Globus pallidus (tissue), 1 donor: ENCODE measurements around the gene NKX2-2.
"Not testable (repeated sequence)": the region's sequence is repeated elsewhere in the genome, so short reads cannot be mapped to it uniquely, and the experiment has no call there.

ENCODE experiments used
- DNase-seq: peaks from one replicate; pipeline ENCODE4 v3.0.0-alpha.2; 2015; ENCODE audit warnings: low spot score

The NKX2-2 gene

DNA sequence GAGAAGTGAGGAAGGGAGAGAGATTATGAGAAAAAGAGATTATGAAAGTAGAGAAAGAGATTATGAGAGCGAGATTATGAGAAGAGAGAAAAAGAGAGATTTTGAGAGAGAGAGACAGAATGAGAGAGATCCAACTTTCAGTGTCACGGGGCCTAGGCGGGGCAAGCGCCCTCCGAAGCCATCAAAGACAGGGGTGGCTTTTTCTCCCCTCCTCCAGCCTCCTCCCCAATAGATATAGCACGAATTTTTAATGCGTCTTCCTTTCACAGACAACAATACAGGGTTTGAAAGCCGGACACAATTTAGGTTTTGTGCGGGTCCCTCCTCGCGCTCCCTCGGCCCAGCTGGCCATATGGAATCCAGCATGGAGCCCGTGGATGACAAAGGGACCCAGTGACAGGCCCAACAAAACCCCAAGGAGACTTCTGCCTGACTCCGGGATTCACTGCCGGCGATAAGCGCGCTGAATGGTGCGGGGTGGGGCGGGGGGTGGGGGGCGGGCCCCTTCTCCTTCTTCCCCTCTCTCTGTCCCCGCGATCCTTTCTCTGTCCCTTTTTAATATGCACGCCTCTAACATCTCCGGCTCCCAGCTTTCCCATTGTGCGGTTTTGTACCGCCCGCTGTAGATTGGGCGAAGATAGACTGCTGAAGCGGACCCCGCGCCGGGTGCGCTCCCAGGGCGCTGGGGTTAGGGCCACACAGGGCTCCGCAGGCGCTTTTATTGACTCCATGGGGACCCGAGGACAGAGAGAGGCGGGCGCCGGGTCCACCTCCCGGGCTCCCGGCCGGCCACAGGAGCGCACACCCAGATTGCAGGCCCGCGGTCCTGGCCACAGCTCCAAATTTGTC lies 5.4 kb downstream of the NKX2-2 start:
- peak; percentile 98 for DNase-seq

DNA sequence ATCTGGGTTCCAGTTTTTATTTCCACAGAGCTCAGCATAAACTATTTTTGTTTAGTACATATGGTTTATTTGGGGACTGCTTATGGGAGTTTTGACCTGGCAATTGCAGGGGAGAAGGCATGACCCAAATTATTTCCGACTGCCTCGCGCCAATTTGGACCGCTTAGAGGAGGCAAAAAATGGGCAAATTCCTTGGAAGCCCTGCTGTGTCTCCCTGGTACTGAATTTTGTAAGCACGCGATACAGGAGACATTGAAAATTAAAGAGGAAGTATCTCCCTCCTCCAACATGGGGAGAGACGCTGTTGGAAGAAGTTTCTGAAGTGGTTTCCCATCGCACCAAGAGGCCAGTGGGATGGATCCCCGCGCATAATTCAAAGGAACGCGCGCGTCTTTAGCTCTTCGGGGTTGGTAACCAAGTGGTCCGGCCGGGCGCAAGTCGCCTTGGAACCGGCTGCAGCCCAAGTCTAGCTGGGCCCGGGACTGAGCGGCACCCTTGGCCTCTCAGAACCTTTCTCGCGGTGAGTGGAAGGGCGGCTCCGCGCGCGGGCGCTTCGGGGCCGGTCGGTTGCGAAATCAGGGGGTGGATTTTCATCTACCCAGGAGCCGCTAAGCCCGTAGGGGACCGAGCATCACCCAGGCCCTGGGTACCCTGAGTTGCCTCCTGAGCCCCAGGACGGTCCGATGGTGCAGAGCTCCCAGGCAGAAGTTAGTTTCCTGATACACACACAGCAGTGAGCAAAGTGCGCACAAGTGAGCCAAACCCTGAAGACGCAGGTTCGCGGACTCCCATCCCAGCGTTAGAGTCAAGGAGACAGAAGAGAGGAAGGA lies 6.2 kb downstream of the NKX2-2 start:
- peak; percentile 58 for DNase-seq

DNA sequence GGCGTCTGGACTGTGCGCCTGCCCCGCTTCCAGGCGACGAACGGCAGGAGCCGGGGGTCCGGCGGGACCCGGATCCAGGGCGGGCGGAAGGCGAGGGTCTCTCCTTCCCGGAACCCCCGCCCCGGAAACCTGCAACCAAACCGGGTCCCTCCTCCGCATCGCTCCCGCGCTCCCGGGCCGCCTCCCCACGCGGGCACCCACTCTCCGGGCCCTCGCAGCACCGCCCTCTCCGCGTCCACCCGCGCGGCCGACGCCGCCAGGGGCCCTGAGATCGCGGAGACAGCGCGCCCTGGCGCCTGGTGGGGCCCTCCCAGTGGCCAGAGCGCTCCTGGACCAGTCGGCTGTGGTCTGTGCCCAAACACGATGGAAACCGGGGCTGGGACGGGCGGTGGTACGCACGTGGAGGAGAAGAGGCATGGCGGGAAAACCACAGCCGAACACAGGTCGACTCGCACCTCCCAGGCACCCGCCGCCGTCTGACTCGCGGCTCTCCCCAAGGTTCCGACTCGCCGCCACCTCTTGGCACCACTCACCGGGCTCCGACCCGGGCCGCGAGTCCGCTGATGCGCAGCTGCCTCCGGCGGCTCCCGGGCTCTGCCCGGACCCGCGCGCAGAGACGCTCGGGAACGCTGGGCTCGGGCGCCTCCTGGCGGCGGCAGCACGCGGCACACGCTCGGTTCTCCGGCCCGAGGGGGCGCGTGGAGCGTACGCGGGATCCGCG lies 7.9 kb downstream of the NKX2-2 start:
- peak; percentile 76 for DNase-seq

DNA sequence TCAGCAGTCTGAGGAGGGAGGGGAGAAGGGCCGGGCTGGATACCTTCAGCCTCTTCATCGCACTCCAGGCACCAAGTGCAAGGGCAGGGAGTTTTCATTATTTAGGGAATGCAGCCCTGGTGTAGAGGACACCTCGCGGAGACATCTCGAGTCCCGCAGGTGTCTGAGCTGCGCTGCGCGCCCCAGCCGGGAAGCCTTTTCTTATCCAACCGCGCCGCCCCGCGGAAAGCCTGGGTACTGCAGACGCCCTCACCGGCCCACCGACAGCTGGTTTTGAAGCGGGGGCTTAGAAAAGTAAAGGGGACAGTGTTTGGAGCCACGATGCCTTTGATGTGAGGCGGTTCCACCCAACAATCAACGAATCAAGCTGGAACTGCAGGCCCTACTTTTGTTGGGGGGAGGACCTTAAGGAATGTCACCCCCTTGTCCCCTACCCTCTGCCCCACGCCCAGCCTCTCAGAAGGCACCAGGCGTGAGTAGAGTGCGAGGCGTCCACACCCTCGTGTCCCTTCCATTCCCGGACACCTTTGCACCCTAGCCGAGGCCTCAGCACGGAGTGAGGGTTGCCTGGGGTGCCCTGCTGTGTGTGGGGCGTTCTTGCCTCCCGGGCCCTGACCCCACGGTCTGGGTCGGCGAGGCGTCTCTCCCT lies 8.6 kb downstream of the NKX2-2 start:
- DNase-seq = peak; percentile 61

DNA sequence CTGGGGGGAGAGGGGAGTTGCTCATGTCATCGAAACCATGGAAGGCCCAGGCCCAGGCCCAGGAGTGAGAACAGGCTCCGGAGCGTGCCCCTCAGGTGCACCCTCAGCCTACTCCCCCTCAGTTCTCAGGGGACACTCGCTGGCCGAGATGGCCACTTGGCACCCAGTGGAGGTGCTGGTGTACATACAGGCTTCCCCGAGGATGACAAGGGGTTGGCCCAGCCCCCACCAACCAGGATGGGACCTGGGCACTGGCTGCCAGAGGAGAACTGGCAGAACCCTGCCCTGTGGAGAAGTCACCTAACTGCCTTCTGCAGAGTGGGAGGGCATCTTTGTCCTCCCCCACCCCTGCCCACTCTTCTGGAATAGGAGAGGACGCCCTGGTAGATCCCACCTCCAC lies 9.5 kb downstream of the NKX2-2 start:
- no peak for DNase-seq

DNA sequence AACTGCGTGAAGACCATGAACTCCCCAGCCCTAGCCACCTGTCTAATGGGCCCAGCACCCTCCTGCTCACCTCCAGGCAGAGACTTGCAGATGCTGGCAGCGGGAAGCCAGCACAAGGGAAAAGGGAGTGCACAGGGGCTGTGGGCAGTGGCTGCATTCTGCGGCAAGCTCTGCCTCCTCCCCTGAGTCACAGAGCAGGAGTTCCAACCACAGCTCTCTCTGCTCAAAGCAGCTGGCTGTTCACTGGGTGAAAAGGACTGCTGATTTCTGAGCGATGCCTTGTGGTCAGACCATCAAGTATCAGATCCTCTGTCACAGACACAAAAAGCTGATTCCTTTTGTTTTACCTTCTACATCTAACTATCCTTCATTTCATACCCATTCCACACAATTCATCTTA lies 10.5 kb downstream of the NKX2-2 start:
- DNase-seq = peak; percentile 58

DNA sequence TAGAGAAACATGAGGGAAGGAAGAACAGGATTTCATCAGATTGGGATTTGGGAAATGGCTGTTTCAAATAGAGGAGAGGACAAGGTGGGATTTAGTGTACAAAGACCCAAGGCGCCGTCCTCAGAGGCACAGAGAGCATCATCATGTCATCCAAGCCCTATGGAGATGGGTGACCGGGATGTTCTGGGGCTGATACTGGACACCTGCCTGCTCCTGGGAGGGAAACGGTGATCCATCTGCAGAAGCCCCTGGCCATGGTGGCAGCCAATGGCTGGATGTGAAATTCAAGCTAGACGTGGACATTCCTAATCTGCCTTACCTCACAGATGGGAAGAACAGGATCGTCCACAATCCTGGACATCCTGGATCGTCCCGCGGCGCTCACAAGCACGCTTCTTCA lies 12.7 kb downstream of the NKX2-2 start:
- DNase-seq = no peak

DNA sequence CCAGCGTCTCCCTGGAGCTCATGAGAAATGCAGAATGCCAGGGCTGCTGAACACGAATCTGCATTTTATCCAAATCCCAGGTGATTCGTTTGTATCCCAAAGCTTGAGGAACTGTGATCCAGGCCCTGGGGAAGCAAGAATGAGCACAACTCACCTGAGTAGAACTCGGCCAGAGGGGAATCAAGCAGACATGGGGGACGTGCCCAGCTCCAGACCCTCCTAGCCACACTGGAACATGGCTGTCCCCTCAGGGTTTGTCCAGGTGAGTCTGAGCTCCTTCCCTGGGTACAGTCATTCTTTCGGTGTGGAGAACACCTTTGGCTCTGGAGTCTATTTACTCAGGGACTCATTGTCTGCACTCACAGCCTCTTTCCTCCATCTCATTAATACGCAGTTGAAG lies 13.3 kb downstream of the NKX2-2 start:
- no peak for DNase-seq

DNA sequence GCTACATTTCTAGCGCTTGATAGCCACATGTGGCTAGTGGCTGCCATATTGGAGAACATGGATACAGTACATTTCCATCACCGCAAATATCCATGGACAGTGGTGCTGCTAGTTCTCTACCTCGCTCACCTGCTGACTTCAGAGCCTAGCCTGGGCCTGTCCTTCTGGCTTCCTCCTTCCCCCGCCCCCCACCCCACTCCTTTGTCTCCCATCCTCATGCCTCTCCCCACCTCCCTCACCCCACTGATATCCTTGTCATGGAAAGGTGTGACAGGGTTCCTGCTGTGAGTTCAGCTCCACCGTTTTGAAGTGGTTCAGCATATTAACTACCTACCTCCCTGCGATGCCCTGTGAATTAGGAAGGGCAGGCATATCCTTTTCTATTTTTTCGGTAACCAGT lies 14.2 kb downstream of the NKX2-2 start:
- DNase-seq = no peak

DNA sequence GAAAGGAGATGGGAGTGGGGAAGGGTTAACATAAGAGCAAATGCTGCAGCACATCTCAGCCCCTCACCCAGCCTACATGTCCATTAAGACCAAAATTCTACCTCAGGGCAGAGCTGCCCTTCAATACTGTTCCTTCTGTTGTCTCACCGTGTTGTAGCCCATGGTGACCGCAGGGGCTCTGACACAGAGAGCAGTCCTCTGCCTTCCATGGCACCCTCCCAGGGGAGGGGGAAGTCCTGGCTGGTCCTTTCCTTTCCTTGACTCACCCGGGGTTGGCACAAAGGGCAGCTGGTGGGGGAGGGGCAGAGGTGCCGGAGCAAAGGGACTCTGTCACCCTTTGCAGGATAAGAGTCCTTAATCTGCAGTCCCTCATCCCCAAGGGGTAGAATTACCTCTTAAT lies 15.2 kb downstream of the NKX2-2 start:
- no peak for DNase-seq

DNA sequence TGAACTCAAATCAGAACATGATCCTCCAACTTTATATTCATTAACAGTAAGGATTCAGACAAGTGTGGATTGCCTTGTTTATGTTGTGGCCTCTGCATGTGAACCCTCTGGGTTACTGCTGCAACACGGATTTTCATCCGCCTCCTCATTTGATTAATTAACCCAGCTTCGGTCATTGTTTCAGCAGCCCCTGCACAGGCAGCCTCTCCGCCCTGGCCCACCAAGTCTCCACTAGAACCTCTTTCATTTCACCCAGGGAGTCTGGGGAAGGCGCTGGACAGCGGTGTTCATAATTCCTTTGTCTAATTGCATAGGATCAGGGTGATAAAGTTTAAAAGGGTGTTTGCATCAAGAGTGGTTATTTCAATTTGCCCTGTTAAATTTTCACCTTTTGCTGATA lies 15.7 kb downstream of the NKX2-2 start:
- DNase-seq = no peak

DNA sequence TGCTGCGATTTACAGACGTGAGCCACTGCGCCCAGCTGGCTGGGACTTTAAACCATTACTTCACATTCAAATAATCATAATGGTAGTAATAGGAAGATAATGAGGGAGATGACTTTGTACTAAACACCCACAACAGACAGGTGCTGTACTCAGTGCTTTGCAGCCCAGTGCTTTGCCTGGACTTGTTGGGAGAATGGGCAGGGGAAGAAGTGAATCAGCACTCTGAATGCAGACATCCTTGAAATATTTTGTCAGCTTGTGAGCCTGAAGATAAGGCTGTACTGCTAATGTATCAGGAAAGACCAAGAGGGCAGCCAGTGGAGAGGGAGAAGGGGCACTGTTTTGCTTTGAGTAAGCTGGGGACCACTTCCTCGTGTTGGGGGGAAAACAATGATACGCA lies 17.4 kb downstream of the NKX2-2 start:
- no peak for DNase-seq

DNA sequence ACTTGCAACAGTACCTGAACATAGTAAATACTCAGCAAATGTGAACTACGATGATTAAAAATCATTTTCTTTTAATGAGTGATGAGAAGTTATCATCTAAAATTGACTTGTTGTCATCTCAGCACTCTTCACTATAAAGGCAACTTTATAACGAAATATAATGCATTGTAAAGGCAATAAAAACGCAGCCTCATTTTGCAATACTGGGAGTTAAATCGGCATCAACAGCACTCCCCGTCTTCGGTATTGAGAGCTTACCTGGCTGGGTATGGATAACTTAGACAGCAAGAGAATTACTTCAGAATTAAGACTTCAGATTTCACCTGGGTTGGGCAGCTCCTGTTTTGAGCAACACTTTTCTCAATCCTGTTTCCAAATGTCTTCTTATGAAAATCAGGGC lies 20.8 kb downstream of the NKX2-2 start:
- DNase-seq = no peak

DNA sequence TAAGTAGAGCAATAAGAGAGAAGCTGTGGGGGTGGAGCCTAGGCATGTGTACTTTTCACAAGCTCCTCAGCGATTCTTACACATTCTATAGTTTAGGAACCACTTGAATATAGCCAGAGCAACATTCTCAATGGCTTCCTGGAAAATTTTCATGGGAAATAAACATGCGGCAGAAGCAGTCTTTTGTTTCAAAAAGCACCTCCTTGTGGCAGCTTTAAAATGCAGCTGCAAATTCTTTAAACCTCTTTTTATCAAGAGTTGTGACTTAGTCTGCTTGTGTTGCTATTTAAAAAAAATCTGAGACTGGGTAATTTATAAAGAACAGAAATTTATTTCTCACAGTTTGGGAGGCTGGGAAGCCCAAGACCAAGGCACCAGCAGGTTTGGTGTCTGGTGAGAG lies 23.8 kb downstream of the NKX2-2 start:
- no peak for DNase-seq

DNA sequence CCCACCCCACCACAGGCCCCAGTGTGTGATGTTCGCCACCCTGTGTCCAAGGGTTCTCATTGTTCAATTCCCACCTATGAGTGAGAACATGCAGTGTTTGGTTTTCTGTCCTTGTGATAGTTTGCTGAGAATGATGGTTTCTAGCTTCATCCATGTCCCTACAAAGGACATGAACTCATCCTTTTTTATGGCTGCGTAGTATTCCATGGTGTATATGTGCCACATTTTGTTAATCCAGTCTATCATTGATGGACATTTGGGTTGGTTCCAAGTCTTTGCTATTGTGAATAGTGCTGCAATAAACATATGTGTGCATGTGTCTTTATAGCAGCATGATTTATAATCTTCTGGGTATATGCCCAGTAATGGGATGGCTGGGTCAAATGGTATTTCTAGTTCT lies 33.7 kb downstream of the NKX2-2 start:
- not testable (repeated sequence) for DNase-seq

DNA sequence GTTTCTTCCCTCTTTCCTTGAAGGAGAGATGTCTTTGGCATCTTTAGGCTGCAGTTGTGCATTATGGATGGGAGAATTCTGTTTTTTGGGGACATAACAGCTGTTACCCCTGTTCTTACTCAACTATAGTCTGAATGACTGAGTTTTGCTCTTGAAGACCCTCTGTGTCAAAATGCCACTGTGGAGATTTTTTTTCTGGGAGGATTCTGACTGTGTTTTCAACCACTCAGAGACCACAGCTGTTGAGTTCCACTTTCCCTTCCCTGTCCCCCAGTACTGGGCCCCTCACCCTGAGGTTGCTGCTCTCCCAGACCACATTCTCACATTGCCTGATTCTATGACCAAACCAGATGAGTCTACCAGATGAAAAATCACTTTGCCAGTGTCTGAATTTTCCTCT lies 48.1 kb downstream of the NKX2-2 start:
- no peak for DNase-seq

DNA sequence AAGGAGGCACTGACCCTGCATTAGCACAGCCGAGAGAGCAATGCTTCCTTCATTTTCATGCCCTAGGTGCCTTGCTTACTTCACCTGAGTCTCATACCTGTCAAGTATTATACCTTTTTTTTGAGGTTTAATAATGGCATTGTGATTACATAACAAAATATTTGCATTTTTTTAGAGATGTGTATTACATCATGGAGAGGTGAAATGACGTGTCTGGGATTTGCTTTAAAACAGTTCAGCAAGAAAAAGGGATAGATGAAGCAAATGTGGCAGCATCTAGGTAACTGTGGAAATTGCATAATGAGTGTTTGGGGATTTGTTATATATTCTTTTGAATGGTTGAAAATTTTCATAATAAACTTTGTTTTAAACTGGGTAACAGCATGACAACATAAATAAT lies 48.9 kb downstream of the NKX2-2 start:
- no peak for DNase-seq
